Upper lobe of left lung (tissue), 4 donors: ENCODE results near the gene CMAS.

Source experiments
- CTCF ChIP-seq, 6 experiments: fragments of 450-650 bp in 4 of 6; fragments of 200-600 bp in 2 of 6; sonication (generic) in 2 of 6; IDR thresholded peaks; one replicate each; pipeline ENCODE4 v1.5.1; 2016 to 2019; ENCODE audit warnings: antibody characterized with exemption in 6 of 6
- EP300 ChIP-seq, 4 donors: sonication (generic); formaldehyde crosslinking; IDR thresholded peaks; one replicate each; pipeline ENCODE4 v1.5.1; 2017; ENCODE audit warnings: antibody characterized with exemption in 4 of 4, control low read depth in 2 of 4
- POLR2A ChIP-seq, 4 donors: fragments of 450-650 bp; IDR thresholded peaks; one replicate each; pipeline ENCODE4 v1.5.1; 2016 to 2017; ENCODE audit warnings: antibody characterized with exemption in 4 of 4, mild to moderate bottlenecking in 2 of 4
- POLR2AphosphoS5 ChIP-seq, 2 donors: sonication (generic); formaldehyde crosslinking; IDR thresholded peaks; one replicate each; pipeline ENCODE4 v1.5.1; 2017; ENCODE audit warnings: antibody characterized with exemption in 2 of 2

GRCh38 chr12:22084852-22085251 is 38.8 kb downstream of the CMAS start:
- TF ChIP-seq CTCF (IDR thresholded peaks at IDR 0.05): no peak
- TF ChIP-seq POLR2A (IDR thresholded peaks at IDR 0.05): no peak
- no peak for TF ChIP-seq POLR2AphosphoS5 (IDR thresholded peaks at IDR 0.05)
- no peak for TF ChIP-seq EP300 (IDR thresholded peaks at IDR 0.05)
